ENCODE data around the gene DIO2. TPM values are rescaled to one million over a fixed set of nuclear protein-coding genes. Genes with fewer than 3 reads are reported as not detected.

The DIO2 gene
- total and polyA plus RNA-seq, 2 of the 8 experiments (the other 6 are each of a cell fraction or from before 2014, with no cell fraction given) = 0.03 to 0.65 TPM

DNA sequence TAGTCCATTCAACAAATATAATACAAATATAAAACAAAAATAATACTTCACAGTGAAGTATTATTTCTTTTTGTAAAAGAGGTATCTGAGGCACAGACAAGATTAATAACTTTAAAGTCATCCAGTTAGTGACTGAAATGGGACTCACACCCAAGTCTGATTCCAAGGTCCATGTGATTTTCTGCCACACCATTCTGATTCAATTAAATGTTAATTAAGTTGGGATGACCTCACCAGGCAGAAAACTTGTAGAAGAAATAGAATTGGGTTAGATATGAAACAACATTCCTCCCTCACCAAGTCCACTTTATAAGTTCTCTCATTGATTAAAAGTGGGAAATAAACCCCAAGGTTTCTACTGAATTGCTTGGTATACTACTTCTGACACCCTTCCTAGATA lies 34.4 kb downstream of the DIO2 start:
- CTCF ChIA-PET (ENCODE audit: partially characterized antibody) = no interaction called here
- TF ChIP-seq SUZ12 (IDR thresholded peaks at IDR 0.05; ENCODE audit: low read length) (no peak), SIN3A (conservative IDR thresholded peaks at IDR 0.05 in 1 of 2, IDR thresholded peaks at IDR 0.05 in 1 of 2; ENCODE audit: low read depth in 1 of 2, low read length in 2 of 2) (no peak), SP4 (IDR thresholded peaks at IDR 0.05; ENCODE audit: low read length) (no peak), RFX5 (IDR thresholded peaks at IDR 0.05; ENCODE audit: borderline replicate concordance, low read depth, low read length) (no peak), EP300 (IDR thresholded peaks at IDR 0.05; ENCODE audit: borderline replicate concordance in 1 of 2, low read depth in 2 of 2, low read length in 2 of 2) (no peak), JUN (IDR thresholded peaks at IDR 0.05; ENCODE audit: low read depth, low read length) (no peak), CREB1 (IDR thresholded peaks at IDR 0.05) (no peak), KDM4A (IDR thresholded peaks at IDR 0.05; ENCODE audit: low read depth, low read length, severe bottlenecking) (no peak), TAF1 (IDR thresholded peaks at IDR 0.05; ENCODE audit: low read depth, low read length) (no peak)
- TF ChIP-seq, protein P1, sequence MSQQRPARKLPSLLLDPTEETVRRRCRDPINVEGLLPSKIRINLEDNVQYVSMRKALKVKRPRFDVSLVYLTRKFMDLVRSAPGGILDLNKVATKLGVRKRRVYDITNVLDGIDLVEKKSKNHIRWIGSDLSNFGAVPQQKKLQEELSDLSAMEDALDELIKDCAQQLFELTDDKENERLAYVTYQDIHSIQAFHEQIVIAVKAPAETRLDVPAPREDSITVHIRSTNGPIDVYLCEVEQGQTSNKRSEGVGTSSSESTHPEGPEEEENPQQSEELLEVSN (IDR thresholded peaks at IDR 0.05) = no peak

More for the DNA sequence above, 34.4 kb downstream of the DIO2 start:
- Histone ChIP-seq H2BK20ac (ENCODE audit: low read length) (no peak overlapping the region), H2BK12ac (ENCODE audit: low read depth, low read length) (no peak overlapping the region), H4K20me1 (replicated peaks in 1 of 2; ENCODE audit: control insufficient read depth in 1 of 2, insufficient read depth in 2 of 2, low read length in 2 of 2) (no peaks in the 10 kb centered on the region), H2BK15ac (ENCODE audit: low read length) (no peak overlapping the region), H3K18ac (ENCODE audit: extremely low read depth, low read length) (no peak overlapping the region), H3K56ac (replicated peaks; ENCODE audit: insufficient read length, low read depth, low read length) (no peak overlapping the region), H3K4me3 (ENCODE audit: extremely low read depth in 1 of 4, insufficient read depth in 2 of 4, low read depth in 3 of 4, low read length in 4 of 4) (no peak overlapping the region), H3K36me3 (ENCODE audit: control insufficient read depth in 2 of 4, insufficient read depth in 4 of 4, low read length in 3 of 4) (no peaks in the 10 kb centered on the region), H3K4me2 (ENCODE audit: insufficient read depth in 1 of 2, low read depth in 2 of 2, low read length in 2 of 2) (no peak overlapping the region), H3K79me1 (ENCODE audit: low read depth, low read length) (no peaks in the 10 kb centered on the region), H2BK5ac (ENCODE audit: low read depth, low read length) (no peak overlapping the region), H4K5ac (ENCODE audit: insufficient read length, low read depth, low read length) (no peak overlapping the region), H3K14ac (ENCODE audit: insufficient read length) (no peak overlapping the region), H3K27me3 (replicated peaks in 1 of 4; ENCODE audit: control insufficient read depth in 3 of 4, extremely low read depth in 1 of 4, insufficient read depth in 3 of 4, low read length in 3 of 4) (no peaks in the 10 kb centered on the region), H3K9ac (replicated peaks in 1 of 4; ENCODE audit: extremely low read depth in 1 of 4, low read depth in 3 of 4, low read length in 3 of 4) (no peak overlapping the region), H3K4me1 (replicated peaks in 1 of 4; ENCODE audit: control insufficient read depth in 3 of 4, insufficient read depth in 4 of 4, low read length in 3 of 4) (no peaks in the 10 kb centered on the region), H3K9me3 (ENCODE audit: insufficient read depth in 2 of 2, low read depth in 1 of 2, low read length in 1 of 2) (no peaks in the 10 kb centered on the region), H2AK5ac (ENCODE audit: low read depth, low read length) (no peak overlapping the region), H4K91ac (replicated peaks; ENCODE audit: insufficient read length, low read length) (no peak overlapping the region), H3K27ac (ENCODE audit: low read depth, low read length) (no peak overlapping the region), H3K23ac (ENCODE audit: insufficient read length) (no peak overlapping the region), H4K8ac (ENCODE audit: extremely low read depth, insufficient read depth, low read length) (no peak overlapping the region), H2AFZ (ENCODE audit: low read length) (no peak overlapping the region), H2BK120ac (replicated peaks; ENCODE audit: low read depth, low read length) (no peak overlapping the region), H3K79me2 (ENCODE audit: control insufficient read depth in 1 of 2, insufficient read depth in 2 of 2, low read length in 2 of 2) (no peaks in the 10 kb centered on the region), H3K23me2 (ENCODE audit: low read depth, low read length) (no peaks in the 10 kb centered on the region), H3K4ac (replicated peaks; ENCODE audit: insufficient read length, low read depth, low read length) (no peak overlapping the region)
- DNase-seq (ENCODE audit: low read depth in 1 of 2, low spot score in 2 of 2) (no peak), FAIRE-seq (no peak)
- POLR2A ChIA-PET (ENCODE audit: partially characterized antibody) = no interaction called here
